DMS 273 (cell line): Measurements from ENCODE around the gene BMP6.
"Not testable (repeated sequence)": the region's sequence is repeated elsewhere in the genome, so short reads cannot be mapped to it uniquely, and the experiment has no call there.

Experiments used
- DNase-seq: peaks from one replicate; lab custom pipeline; 2025; ENCODE audit not compliant: unreplicated experiment; lab: John Stamatoyannopoulos, UW

The BMP6 gene

GRCh38 chr6:7880718-7881107 lies 154.8 kb downstream of the BMP6 start:
- DNase-seq, result no peak

GRCh38 chr6:7881765-7882500 lies 156.0 kb downstream of the BMP6 start:
- DNase-seq, result no peak

GRCh38 chr6:7882505-7883257 lies 156.8 kb downstream of the BMP6 start:
- DNase-seq, result no peak

GRCh38 chr6:7883381-7883780 lies 157.5 kb downstream of the BMP6 start:
- no peak for DNase-seq

- DNase-seq, result no peak
These were observed 160.2 kb downstream of the BMP6 start for GRCh38 chr6:7886132-7886531.

GRCh38 chr6:7887278-7887991 lies 161.5 kb downstream of the BMP6 start:
- DNase-seq, result peak; percentile 9

- DNase-seq, result no peak
These were observed 162.9 kb downstream of the BMP6 start for GRCh38 chr6:7888587-7889357.

GRCh38 chr6:7891078-7891872 lies 165.4 kb downstream of the BMP6 start:
- no peak for DNase-seq

GRCh38 chr6:7892367-7892766 lies 166.5 kb downstream of the BMP6 start:
- not testable (repeated sequence) for DNase-seq

GRCh38 chr6:7893342-7893741 lies 167.4 kb downstream of the BMP6 start:
- no peak for DNase-seq

- DNase-seq, result no peak
These were observed 168.6 kb downstream of the BMP6 start for GRCh38 chr6:7894262-7895124.

- DNase-seq, result no peak
These were observed 169.2 kb downstream of the BMP6 start for GRCh38 chr6:7895125-7895423.

GRCh38 chr6:7896465-7896987 lies 170.6 kb downstream of the BMP6 start:
- no peak for DNase-seq

GRCh38 chr6:7897461-7898192 lies 171.7 kb downstream of the BMP6 start:
- no peak for DNase-seq

GRCh38 chr6:7898193-7898586 lies 172.3 kb downstream of the BMP6 start:
- DNase-seq, result not testable (repeated sequence)

- DNase-seq, result no peak
These were observed 173.4 kb downstream of the BMP6 start for GRCh38 chr6:7899101-7899888.

- DNase-seq, result no peak
These were observed 174.0 kb downstream of the BMP6 start for GRCh38 chr6:7899889-7900213.

GRCh38 chr6:7900621-7901020 lies 174.7 kb downstream of the BMP6 start:
- DNase-seq, result no peak
